GM12801 (cell line): ENCODE results near the gene FCMR.

Experiments
- TF ChIP-seq, protein P1 (sequence below): IDR thresholded peaks from one replicate; pipeline ENCODE4 v1.5.1; 2011; ENCODE audit warnings: control low read depth; ENCODE audit not compliant: insufficient read length; ENCODE audit errors: extremely low read depth

FCMR gene

GRCh38 chr1:206963119-206963712 is 41.5 kb upstream of the FCMR start:
- TF ChIP-seq, protein P1, sequence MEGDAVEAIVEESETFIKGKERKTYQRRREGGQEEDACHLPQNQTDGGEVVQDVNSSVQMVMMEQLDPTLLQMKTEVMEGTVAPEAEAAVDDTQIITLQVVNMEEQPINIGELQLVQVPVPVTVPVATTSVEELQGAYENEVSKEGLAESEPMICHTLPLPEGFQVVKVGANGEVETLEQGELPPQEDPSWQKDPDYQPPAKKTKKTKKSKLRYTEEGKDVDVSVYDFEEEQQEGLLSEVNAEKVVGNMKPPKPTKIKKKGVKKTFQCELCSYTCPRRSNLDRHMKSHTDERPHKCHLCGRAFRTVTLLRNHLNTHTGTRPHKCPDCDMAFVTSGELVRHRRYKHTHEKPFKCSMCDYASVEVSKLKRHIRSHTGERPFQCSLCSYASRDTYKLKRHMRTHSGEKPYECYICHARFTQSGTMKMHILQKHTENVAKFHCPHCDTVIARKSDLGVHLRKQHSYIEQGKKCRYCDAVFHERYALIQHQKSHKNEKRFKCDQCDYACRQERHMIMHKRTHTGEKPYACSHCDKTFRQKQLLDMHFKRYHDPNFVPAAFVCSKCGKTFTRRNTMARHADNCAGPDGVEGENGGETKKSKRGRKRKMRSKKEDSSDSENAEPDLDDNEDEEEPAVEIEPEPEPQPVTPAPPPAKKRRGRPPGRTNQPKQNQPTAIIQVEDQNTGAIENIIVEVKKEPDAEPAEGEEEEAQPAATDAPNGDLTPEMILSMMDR: no peak

- TF ChIP-seq, protein P1: no peak
Measured at GRCh38 chr1:206962272-206962671, 40.5 kb upstream of the FCMR start.

GRCh38 chr1:206961668-206962067 is 39.9 kb upstream of the FCMR start:
- TF ChIP-seq, protein P1: no peak

DNA sequence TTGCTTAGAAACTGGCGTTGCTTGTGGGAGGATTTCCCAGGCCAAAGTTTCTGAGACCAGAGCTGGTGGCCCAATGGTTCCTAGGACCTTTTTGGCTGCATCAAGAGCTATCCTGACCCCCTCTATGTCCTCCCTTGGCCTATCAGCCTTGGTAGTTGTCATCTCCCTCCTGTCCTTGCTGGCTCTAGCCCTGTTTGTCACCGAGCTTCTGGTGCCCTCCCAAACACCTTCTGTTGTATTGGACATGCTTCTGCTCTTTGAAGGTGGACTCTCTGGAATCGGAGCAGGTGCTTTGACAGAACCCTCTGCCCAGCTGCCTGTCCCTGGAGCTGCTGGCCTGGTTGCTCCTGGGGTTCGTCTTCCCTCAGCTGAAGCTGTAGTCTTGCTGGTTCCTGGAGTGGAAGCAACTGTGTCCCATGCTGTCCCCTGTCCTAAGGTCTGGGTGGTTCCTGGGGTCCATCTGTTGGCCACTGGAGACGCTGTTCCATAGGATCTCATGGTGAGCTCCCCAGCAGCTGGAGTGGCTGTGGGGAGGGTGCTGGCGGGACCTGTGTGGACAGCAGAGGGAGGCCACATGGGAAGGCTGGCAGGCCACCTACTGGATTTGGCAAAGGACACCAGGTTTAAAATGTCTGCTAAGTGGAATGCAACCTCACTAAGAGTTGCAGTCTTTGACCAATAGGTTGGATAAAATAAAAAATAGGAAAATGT is 39.1 kb upstream of the FCMR start:
- TF ChIP-seq, protein P1: no peak

GRCh38 chr1:206958144-206958543 is 36.4 kb upstream of the FCMR start:
- TF ChIP-seq, protein P1: no peak

DNA sequence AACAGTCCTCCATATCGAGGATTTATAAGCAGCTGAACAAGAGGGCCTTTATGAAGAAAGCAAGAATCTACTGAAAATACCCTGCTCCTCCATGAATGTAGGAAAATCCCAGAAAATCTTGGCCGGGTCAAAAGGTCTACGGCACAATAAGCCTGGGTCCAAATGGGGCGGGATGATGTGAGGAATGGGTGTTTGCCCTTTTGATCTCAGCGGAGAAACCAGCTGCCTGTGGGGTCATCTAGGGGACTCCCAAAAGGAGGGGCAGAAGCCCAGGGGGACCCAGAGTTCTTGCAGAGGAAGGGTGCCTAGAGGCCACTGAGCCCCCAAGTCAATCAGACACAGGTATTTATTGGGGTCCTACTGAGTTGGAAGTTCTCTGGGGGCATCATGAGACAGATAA is 35.9 kb upstream of the FCMR start:
- TF ChIP-seq, protein P1: no peak

DNA sequence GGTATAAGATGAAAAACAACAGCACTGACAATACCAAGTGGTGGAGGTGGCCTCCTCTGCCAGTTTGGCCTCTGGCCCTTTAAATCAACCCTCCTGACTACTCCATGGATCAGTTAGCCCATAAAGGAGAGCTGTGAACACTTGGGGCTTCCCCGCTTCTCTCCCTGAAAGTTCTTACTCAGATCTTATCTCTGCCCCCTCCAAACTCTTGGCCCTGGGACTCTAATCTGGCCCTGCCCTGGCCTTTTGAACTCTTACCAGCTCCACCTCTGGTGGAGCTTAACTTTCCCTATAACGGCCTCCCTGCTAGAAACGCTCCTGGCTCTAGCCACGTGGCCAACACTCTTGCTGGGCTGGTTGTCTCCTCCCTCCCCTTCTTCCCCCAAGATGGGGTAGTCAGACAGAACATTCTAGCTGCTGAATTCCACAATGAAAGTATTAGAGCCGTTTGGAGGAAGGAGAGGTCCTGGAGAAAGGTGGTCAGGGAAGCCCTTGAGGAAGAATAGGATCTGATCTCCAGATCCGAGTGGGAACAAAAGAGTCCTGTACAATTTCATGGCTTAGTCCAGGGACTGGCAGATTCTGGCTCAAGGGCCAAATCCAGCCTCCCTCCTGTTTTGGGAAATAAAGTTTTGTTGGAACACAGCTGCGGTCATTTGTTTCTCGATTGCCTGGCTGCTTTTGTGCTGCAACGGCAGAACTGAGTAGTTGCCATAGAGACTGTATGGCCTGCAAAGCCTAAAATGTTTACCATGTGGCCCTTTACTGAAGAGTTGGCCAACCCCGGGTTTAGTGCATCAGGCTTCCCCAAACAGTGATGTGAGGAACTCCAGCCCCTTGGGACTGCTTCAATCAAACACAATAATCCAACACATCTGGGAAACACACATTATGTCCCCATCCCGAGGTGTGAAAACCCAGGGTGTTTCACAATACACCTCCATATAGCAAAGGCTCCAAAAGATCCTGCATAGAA is 34.0 kb upstream of the FCMR start:
- TF ChIP-seq, protein P1: no peak
